Hepatocyte (in vitro differentiated cells): ENCODE data around the gene PRPF4.

Source experiments
- CTCF ChIP-seq: fragments of 200-600 bp; sonication (generic); IDR thresholded peaks from 2 replicates; pipeline ENCODE4 v1.5.1; 2016; ENCODE audit warnings: antibody characterized with exemption, mild to moderate bottlenecking; ENCODE audit not compliant: poor library complexity
- EZH2 ChIP-seq: fragments of 200-600 bp; sonication (generic); IDR thresholded peaks from 2 replicates; pipeline ENCODE4 v1.6.1; 2016; ENCODE audit warnings: antibody characterized with exemption, mild to moderate bottlenecking, borderline replicate concordance

DNA sequence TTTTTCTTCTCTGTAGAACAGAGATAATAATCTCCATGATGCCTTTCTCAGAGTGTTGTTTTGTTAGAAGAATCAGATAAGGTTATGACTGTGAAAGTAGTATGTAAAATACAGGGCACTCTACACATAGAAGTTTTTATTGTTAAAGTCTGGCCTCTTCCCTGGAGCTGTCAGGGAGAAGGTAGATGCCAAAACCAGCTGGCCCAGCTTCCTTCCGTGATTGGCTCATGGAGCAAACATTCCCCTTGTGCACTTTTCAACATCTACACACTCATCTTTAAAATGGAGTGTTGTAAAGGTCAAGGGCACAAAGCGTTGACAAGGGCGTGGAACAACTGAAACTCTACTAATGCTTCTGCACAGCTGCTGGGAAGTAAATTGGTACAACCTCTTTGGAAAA is 35.1 kb downstream of the PRPF4 start:
- TF ChIP-seq CTCF (no peak), EZH2 (no peak)
